Duodenal mucosa (tissue), 2 donors: ENCODE results near the gene PURA.
A peak's percentile ranks its signal among the peaks of the same experiment; 100 is the strongest.

ENCODE experiments used
- H3K27ac ChIP-seq: one replicate; pipeline ENCODE4 v1.7.0; 2013; ENCODE audit warnings: low read depth, low read length
- H3K27me3 ChIP-seq, 2 donors: one replicate each; pipeline ENCODE4 v1.7.0; 2013; ENCODE audit warnings: low read length in 2 of 2, control low read depth in 1 of 2; ENCODE audit not compliant: insufficient read depth in 2 of 2, control insufficient read depth in 1 of 2
- H3K36me3 ChIP-seq, 2 donors: one replicate each; pipeline ENCODE4 v1.7.0; 2013; ENCODE audit warnings: low read length in 2 of 2, control low read depth in 1 of 2; ENCODE audit not compliant: insufficient read depth in 2 of 2, control insufficient read depth in 1 of 2
- H3K4me1 ChIP-seq, 2 donors: one replicate each; pipeline ENCODE4 v1.7.0; 2013; ENCODE audit warnings: low read length in 2 of 2, control low read depth in 1 of 2; ENCODE audit not compliant: insufficient read depth in 2 of 2, control insufficient read depth in 1 of 2
- H3K4me3 ChIP-seq, 2 donors: one replicate each; pipeline ENCODE4 v1.7.0; 2013; ENCODE audit warnings: low read length in 2 of 2, low read depth in 1 of 2
- H3K9ac ChIP-seq, 2 donors: one replicate each; pipeline ENCODE4 v1.7.0; 2013; ENCODE audit warnings: low read length in 2 of 2, low read depth in 1 of 2
- H3K9me3 ChIP-seq, 2 donors: one replicate each; pipeline ENCODE4 v1.7.0; 2013; ENCODE audit warnings: low read length in 2 of 2, control low read depth in 1 of 2; ENCODE audit not compliant: control insufficient read depth in 1 of 2

Gene PURA

DNA sequence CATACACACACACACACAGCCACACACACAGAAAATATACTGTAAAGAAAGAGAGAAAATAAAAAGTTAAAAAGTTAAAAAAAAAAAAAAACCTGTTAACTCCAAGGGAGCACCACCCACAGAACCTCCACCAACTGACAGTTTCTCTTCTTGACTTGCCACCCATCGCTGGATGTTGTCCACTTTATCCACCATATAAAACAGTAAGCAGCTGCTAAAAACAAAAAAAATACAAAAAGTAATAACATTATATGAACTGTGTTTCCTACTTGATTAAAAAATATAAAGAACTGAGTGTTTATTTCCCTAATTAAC lies 1.2 kb downstream of the PURA start:
- Histone ChIP-seq H3K27me3 (no peaks in the 10 kb centered on the region), H3K4me3 (peak overlapping the region; percentile 82 to 91), H3K27ac (peak overlapping the region; percentile 95), H3K9ac (peak overlapping the region; percentile 84 to 87), H3K4me1 (peaks cover 39 to 41% of the 10 kb centered on the region in 2 donors), H3K36me3 (no peaks in the 10 kb centered on the region), H3K9me3 (no peaks in the 10 kb centered on the region)

DNA sequence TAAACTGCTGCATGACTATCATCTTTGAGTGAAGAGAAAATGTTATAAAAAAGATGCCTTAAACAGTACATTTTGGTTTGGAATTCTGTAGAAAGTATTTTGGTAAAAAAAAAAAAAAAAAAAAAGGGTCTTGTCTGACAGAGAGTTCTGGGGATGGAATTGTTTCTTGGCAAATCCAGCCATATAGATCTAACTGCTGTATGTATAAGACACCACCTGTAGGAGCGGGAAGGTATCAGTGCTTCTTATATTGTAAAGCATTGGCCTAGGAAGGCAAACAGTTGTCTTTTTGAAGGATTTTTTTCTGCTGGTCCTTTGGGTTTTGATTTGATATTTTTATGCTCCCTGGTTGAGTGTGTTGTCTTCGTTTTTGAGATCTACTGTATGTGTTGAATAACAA lies 2.8 kb downstream of the PURA start:
- Histone ChIP-seq H3K27ac (no peak overlapping the region), H3K9ac (peak overlapping the region in 1 of 2 donors; percentile 31), H3K27me3 (no peaks in the 10 kb centered on the region), H3K9me3 (no peaks in the 10 kb centered on the region), H3K4me3 (no peak overlapping the region), H3K36me3 (no peaks in the 10 kb centered on the region), H3K4me1 (peaks cover 37 to 39% of the 10 kb centered on the region in 2 donors)

DNA sequence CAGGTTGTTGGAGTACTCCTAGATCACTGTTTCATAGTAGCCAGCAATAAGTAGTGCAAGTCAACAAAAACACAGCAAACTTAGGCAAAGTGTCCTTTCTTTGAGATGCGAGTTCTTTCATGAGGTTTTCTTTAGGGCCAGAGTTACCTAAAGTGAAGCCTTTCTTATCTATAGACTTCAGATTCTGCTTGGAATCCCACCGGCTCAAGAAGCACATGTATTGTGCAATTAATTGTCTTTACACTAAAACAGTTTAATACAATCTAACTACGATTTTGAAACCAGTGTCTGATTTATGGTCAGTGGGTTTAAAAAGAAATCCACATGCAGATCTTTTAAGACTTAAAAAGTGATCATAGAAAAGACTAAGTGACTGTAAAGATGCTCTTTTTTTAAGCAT lies 3.6 kb downstream of the PURA start:
- Histone ChIP-seq H3K27ac (no peak overlapping the region), H3K9ac (peak overlapping the region in 1 of 2 donors; percentile 31), H3K4me3 (no peak overlapping the region), H3K36me3 (no peaks in the 10 kb centered on the region), H3K27me3 (no peaks in the 10 kb centered on the region), H3K9me3 (no peaks in the 10 kb centered on the region), H3K4me1 (peaks cover 31 to 32% of the 10 kb centered on the region in 2 donors)

DNA sequence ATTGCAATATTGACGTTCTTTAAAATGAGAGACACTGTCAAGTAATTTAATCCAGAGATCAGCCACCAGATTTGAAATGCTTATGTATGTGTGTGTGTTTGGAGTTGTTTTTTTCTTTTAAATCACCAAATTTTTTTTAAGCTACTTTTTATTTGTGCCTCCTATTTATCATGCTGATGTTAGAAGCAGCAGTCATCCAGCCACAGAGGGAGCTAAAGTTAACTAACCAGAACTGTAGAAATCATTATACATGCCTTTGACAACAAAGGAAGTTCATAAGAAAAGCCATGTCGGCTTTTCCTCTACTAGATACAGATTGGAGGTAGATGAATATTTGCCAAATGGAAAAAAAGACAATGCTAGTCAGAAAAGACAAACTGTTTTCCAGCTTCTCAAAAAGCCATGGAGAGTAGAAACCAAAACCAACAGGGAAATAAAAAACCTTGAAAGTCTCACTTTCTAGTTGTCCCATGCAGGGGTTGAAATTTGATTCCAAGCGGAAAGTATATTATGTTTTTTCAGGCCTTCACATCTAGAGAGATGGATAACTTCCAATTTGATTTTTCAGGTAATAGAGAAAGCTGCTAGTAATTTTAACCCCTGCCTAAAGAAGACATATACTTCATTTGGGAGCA lies 4.5 kb downstream of the PURA start:
- H3K9me3 ChIP-seq, result no peaks in the 10 kb centered on the region
- peaks cover 26 to 35% of the 10 kb centered on the region in 2 donors for H3K4me1 ChIP-seq
- no peak overlapping the region for H3K27ac ChIP-seq
- no peaks in the 10 kb centered on the region for H3K27me3 ChIP-seq
- H3K4me3 ChIP-seq, result no peak overlapping the region
- H3K9ac ChIP-seq, result no peak overlapping the region
- no peaks in the 10 kb centered on the region for H3K36me3 ChIP-seq

DNA sequence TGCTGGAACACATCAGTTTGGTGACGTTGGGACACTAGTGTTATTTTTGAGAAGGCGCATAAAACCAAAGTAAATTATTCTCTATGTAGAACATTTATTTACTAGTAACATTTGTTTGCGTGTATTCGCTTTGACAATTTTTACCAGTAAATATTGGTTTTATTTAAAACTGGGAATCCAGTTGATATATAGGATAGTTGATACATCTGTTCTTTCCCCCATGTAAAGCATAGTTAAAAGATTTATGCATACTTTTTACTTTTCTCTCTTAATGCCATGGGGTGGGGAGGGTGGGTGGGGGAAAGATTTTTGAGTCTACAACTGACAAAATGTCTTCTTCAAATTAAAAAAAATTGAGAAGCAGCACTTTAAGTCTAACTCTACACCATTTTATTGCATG lies 11.7 kb downstream of the PURA start, which contains the start of gene IGIP:
TSS of gene IGIP (plus strand) at position 301 of the 400 bp plus-strand sequence. CDS start 2,540 bp downstream, outside the sequence.
- no peaks in the 10 kb centered on the region for H3K36me3 ChIP-seq

GRCh38 chr5:140126315-140127012 lies 12.6 kb downstream of the PURA start:
- Histone ChIP-seq H3K27me3 (no peaks in the 10 kb centered on the region), H3K4me3 (no peak overlapping the region), H3K9me3 (no peaks in the 10 kb centered on the region)

More for the DNA sequence above, 11.7 kb downstream of the PURA start, which contains the start of gene IGIP:
- Histone ChIP-seq H3K9ac (no peak within 1 kb of the TSS), H3K4me1 (peaks cover 6 to 18% of the 10 kb centered on the region in 2 donors), H3K4me3 (no peak within 1 kb of the TSS), H3K27ac (no peak within 1 kb of the TSS), H3K27me3 (no peaks in the 10 kb centered on the region), H3K9me3 (no peaks in the 10 kb centered on the region)

GRCh38 chr5:140128376-140128775 lies 14.5 kb downstream of the PURA start:
- Histone ChIP-seq H3K4me3 (no peak overlapping the region), H3K27ac (no peak overlapping the region), H3K9ac (no peak overlapping the region), H3K36me3 (no peaks in the 10 kb centered on the region), H3K4me1 (peaks cover 13 to 23% of the 10 kb centered on the region in 2 donors), H3K27me3 (no peaks in the 10 kb centered on the region), H3K9me3 (no peaks in the 10 kb centered on the region)

More at GRCh38 chr5:140126315-140127012, 12.6 kb downstream of the PURA start:
- no peaks in the 10 kb centered on the region for H3K36me3 ChIP-seq
- no peak overlapping the region for H3K9ac ChIP-seq
- peaks cover 8 to 18% of the 10 kb centered on the region in 2 donors for H3K4me1 ChIP-seq
- no peak overlapping the region for H3K27ac ChIP-seq

DNA sequence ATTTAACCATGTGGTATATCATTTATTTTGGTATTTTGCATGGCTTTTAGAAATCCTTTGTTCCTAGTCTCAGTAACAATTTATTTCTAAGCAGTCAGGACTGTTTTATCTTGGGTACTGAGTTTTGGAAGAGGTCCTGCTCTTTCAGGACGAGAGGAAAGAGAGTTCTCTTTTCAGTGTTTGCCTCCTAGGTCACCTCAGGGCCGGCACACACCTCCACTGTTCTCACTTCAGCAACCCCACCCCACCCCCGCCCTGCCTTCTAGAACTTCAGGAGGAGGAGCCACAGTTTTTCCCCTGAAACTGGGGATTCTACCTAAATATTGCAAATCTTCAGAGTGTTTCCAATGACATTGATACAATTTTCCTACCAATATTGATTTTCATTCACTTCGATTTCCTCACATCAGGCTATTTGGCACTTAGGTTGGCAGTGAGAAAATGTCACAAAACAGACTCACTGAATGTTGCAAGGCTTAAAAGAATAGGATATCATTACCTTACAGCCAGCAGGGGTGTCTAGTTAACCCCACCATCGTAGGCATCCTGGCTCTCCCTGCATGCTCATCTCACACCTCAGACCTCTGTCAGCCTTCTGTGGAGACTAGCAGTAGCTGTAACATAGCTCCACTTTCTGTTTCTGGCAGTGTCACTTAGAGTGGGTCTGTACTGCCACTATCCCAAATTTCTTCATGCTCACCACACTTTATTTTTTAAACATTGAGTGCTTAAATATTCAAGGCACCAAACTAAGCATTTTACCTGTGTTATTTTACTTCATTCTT lies 17.2 kb downstream of the PURA start:
- Histone ChIP-seq H3K9me3 (no peaks in the 10 kb centered on the region), H3K4me3 (no peak overlapping the region), H3K4me1 (peaks cover 13 to 21% of the 10 kb centered on the region in 2 donors), H3K27ac (no peak overlapping the region), H3K9ac (no peak overlapping the region), H3K36me3 (no peaks in the 10 kb centered on the region), H3K27me3 (no peaks in the 10 kb centered on the region)

DNA sequence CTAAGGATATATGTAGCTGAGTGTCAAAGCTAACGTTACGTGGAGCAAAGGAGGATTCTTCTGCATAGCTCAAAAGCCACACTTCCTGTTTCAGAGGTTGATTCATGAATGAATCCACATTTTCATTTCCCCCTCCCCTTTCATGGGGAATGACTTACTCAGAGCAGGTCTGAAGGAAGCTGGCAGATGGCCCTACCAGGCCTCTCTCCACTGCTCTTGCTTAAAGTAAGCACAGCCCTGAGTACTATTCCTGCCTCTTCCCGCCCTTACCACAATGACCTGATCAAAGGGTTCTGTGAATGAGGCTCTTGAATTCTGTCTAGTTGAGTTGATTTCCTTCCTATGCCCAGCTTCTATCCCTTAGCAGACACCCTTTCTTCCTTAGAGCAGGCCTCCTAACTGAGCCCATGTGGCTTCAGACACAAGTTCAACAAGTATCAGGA lies 18.1 kb downstream of the PURA start:
- Histone ChIP-seq H3K36me3 (no peaks in the 10 kb centered on the region), H3K9ac (no peak overlapping the region), H3K4me1 (peaks cover 9 to 12% of the 10 kb centered on the region in 2 donors), H3K27ac (no peak overlapping the region), H3K4me3 (no peak overlapping the region), H3K27me3 (no peaks in the 10 kb centered on the region), H3K9me3 (no peaks in the 10 kb centered on the region)
